Astrocyte (in vitro differentiated cells and primary cell): ENCODE results near the gene GUCA1A. TPM values are rescaled to one million over a fixed set of nuclear protein-coding genes. Genes with fewer than 3 reads are reported as not detected.

ENCODE experiments used
- DNase-seq: peaks from one replicate; pipeline ENCODE4 v3.0.0-alpha.2; 2010; ENCODE audit warnings: low read depth
- FAIRE-seq: peaks from 2 replicates; lab custom pipeline; 2011; peaks lifted over from hg19 to GRCh38; lab: Jason Lieb, UNC
- H2AFZ ChIP-seq: 2 replicates; pipeline ENCODE4 v1.6.0; 2012; ENCODE audit warnings: low read depth, low read length, inconsistent platforms
- H3K27ac ChIP-seq: 2 replicates; pipeline ENCODE4 v1.5.1; 2011; ENCODE audit warnings: low read depth, low read length, inconsistent platforms
- H3K27me3 ChIP-seq: 2 replicates; pipeline ENCODE4 v1.6.0; 2011; ENCODE audit warnings: low read length, inconsistent platforms; ENCODE audit not compliant: insufficient read depth
- H3K36me3 ChIP-seq: 2 replicates; pipeline ENCODE4 v1.5.1; 2011; ENCODE audit warnings: low read length, inconsistent platforms; ENCODE audit not compliant: insufficient read depth
- H3K4me1 ChIP-seq: 2 replicates; pipeline ENCODE4 v1.5.1; 2011; ENCODE audit warnings: low read length, inconsistent platforms; ENCODE audit not compliant: insufficient read depth
- H3K4me2 ChIP-seq: 2 replicates; pipeline ENCODE4 v1.6.0; 2012; ENCODE audit warnings: low read length, inconsistent platforms
- H3K4me3 ChIP-seq: 2 replicates; pipeline ENCODE4 v1.5.1; 2011; ENCODE audit warnings: low read depth, mild to moderate bottlenecking, low read length, inconsistent platforms; ENCODE audit not compliant: insufficient read depth
- H3K79me2 ChIP-seq: 2 replicates; pipeline ENCODE4 v1.6.0; 2012; ENCODE audit warnings: mild to moderate bottlenecking, low read length, inconsistent platforms; ENCODE audit not compliant: insufficient read depth
- H3K9ac ChIP-seq: 2 replicates; pipeline ENCODE4 v1.6.0; 2012; ENCODE audit warnings: mild to moderate bottlenecking, low read length, inconsistent platforms
- H3K9me3 ChIP-seq: 2 replicates; pipeline ENCODE4 v1.5.1; 2012; ENCODE audit warnings: low read depth, mild to moderate bottlenecking, low read length, inconsistent platforms; ENCODE audit not compliant: insufficient read depth
- H4K20me1 ChIP-seq: 2 replicates; pipeline ENCODE4 v1.6.0; 2012; ENCODE audit warnings: low read length, inconsistent platforms; ENCODE audit not compliant: insufficient read depth
- H3K27ac Mint-ChIP-seq: one replicate; pipeline ENCODE4 v1.8.0; 2021; ENCODE audit warnings: mild to moderate bottlenecking, mixed read lengths; ENCODE audit not compliant: unreplicated experiment
- H3K27me3 Mint-ChIP-seq: one replicate; pipeline ENCODE4 v1.8.0; 2021; ENCODE audit warnings: low read depth, mixed read lengths; ENCODE audit not compliant: unreplicated experiment
- H3K36me3 Mint-ChIP-seq: one replicate; pipeline ENCODE4 v1.8.0; 2021; ENCODE audit warnings: low read depth, mixed read lengths; ENCODE audit not compliant: unreplicated experiment
- H3K4me1 Mint-ChIP-seq: one replicate; pipeline ENCODE4 v1.8.0; 2021; ENCODE audit warnings: low read depth, mixed read lengths; ENCODE audit not compliant: unreplicated experiment
- H3K4me3 Mint-ChIP-seq: one replicate; pipeline ENCODE4 v1.8.0; 2021; ENCODE audit warnings: mild to moderate bottlenecking, moderate library complexity, mixed read lengths; ENCODE audit not compliant: unreplicated experiment
- H3K9me3 Mint-ChIP-seq: one replicate; pipeline ENCODE4 v1.8.0; 2021; ENCODE audit warnings: mild to moderate bottlenecking, mixed read lengths; ENCODE audit not compliant: unreplicated experiment
- CTCF ChIP-seq: IDR thresholded peaks from 2 replicates; pipeline ENCODE4 v1.5.1; 2011; ENCODE audit warnings: low read depth, mild to moderate bottlenecking, inconsistent platforms, low read length, moderate library complexity; ENCODE audit not compliant: insufficient read depth
- EZH2 ChIP-seq: IDR thresholded peaks from 2 replicates; pipeline ENCODE4 v1.6.1; 2012; ENCODE audit warnings: mild to moderate bottlenecking, low read length, inconsistent platforms; ENCODE audit not compliant: insufficient read depth
- total RNA-seq: library from RNA; stranded (reverse); gene quantifications from 2 replicates; pipeline ENCODE4 v1.2.1, GENCODE V29; 2021

Gene GUCA1A
- total RNA-seq, 1 donor from 2014 or later, result 0.45 TPM

- H3K4me3 ChIP-seq, result no peak overlapping the region
- no peak overlapping the region for H3K4me2 ChIP-seq
- no peak overlapping the region for H3K4me3 Mint-ChIP-seq
- H3K79me2 ChIP-seq, result peaks cover 10% of the 10 kb centered on the region
- no peak for TF ChIP-seq CTCF
- TF ChIP-seq EZH2, result no peak
- no peaks in the 10 kb centered on the region for H3K27me3 ChIP-seq
- H3K36me3 ChIP-seq, result no peaks in the 10 kb centered on the region
- H3K27me3 Mint-ChIP-seq, result no peaks in the 10 kb centered on the region
- H3K4me1 ChIP-seq, result peaks cover 20% of the 10 kb centered on the region
- no peak for FAIRE-seq
- no peaks in the 10 kb centered on the region for H3K9me3 ChIP-seq
- H3K27ac ChIP-seq, result no peak overlapping the region
- no peak overlapping the region for H3K27ac Mint-ChIP-seq
- H4K20me1 ChIP-seq, result no peaks in the 10 kb centered on the region
- no peaks in the 10 kb centered on the region for H3K9me3 Mint-ChIP-seq
- no peaks in the 10 kb centered on the region for H3K36me3 Mint-ChIP-seq
- peaks cover 23% of the 10 kb centered on the region for H3K4me1 Mint-ChIP-seq
- H2AFZ ChIP-seq, result no peak overlapping the region
- no peak overlapping the region for H3K9ac ChIP-seq
- no peak for DNase-seq
Observed at GRCh38 chr6:42221546-42221945, 48.4 kb downstream of the GUCA1A start.

GRCh38 chr6:42222448-42222847 lies 49.3 kb downstream of the GUCA1A start:
- Histone ChIP-seq H3K27me3 (no peaks in the 10 kb centered on the region), H3K36me3 (no peaks in the 10 kb centered on the region), H3K27ac (no peak overlapping the region), H3K79me2 (peaks cover under 1% of the 10 kb centered on the region), H4K20me1 (no peaks in the 10 kb centered on the region), H3K4me2 (no peak overlapping the region), H2AFZ (no peak overlapping the region), H3K4me1 (peaks cover 24% of the 10 kb centered on the region), H3K4me3 (no peak overlapping the region), H3K9ac (no peak overlapping the region), H3K9me3 (no peaks in the 10 kb centered on the region)
- FAIRE-seq (no peak), DNase-seq (no peak)
- TF ChIP-seq EZH2, result no peak
- no peak for TF ChIP-seq CTCF
- H3K27ac Mint-ChIP-seq, result no peak overlapping the region
- no peaks in the 10 kb centered on the region for H3K9me3 Mint-ChIP-seq
- no peaks in the 10 kb centered on the region for H3K36me3 Mint-ChIP-seq
- H3K4me1 Mint-ChIP-seq, result peaks cover 28% of the 10 kb centered on the region
- no peaks in the 10 kb centered on the region for H3K27me3 Mint-ChIP-seq
- H3K4me3 Mint-ChIP-seq, result no peak overlapping the region

- Histone ChIP-seq H3K36me3 (no peaks in the 10 kb centered on the region), H3K79me2 (no peaks in the 10 kb centered on the region), H3K27ac (peak overlapping the region; percentile 71), H4K20me1 (no peaks in the 10 kb centered on the region), H3K27me3 (no peaks in the 10 kb centered on the region), H3K4me1 (peaks cover 28% of the 10 kb centered on the region), H3K4me2 (peak overlapping the region; percentile 64), H3K9ac (peak overlapping the region; percentile 52), H3K4me3 (no peak overlapping the region), H2AFZ (no peak overlapping the region), H3K9me3 (no peaks in the 10 kb centered on the region)
- H3K36me3 Mint-ChIP-seq, result no peaks in the 10 kb centered on the region
- H3K27me3 Mint-ChIP-seq, result no peaks in the 10 kb centered on the region
- H3K9me3 Mint-ChIP-seq, result no peaks in the 10 kb centered on the region
- DNase-seq (peak; percentile 90), FAIRE-seq (peak; percentile 50)
- H3K4me3 Mint-ChIP-seq, result no peak overlapping the region
- peaks cover 28% of the 10 kb centered on the region for H3K4me1 Mint-ChIP-seq
- peak overlapping the region; percentile 90 for H3K27ac Mint-ChIP-seq
- TF ChIP-seq CTCF (no peak), EZH2 (no peak)
Observed at GRCh38 chr6:42224222-42225028, 51.3 kb downstream of the GUCA1A start.
